Ureter (tissue), 1 donor: Measurements from ENCODE around the gene HTRA3. TPM values are rescaled to one million over a fixed set of nuclear protein-coding genes. Genes with fewer than 3 reads are reported as not detected.
"Not testable (repeated sequence)": the region's sequence is repeated elsewhere in the genome, so short reads cannot be mapped to it uniquely, and the experiment has no call there.

Source experiments
- DNase-seq: peaks from one replicate; pipeline ENCODE4 v3.0.0-alpha.2; 2020; ENCODE audit warnings: low spot score
- total RNA-seq: library from RNA; stranded (reverse); gene quantifications from one replicate; pipeline ENCODE4 v1.2.4, GENCODE V29; 2023
- donor health status: DM: yes; HTN: yes; CAD: no.

Gene HTRA3
- total RNA-seq, 1 donor from 2014 or later: 17.5 TPM

DNA sequence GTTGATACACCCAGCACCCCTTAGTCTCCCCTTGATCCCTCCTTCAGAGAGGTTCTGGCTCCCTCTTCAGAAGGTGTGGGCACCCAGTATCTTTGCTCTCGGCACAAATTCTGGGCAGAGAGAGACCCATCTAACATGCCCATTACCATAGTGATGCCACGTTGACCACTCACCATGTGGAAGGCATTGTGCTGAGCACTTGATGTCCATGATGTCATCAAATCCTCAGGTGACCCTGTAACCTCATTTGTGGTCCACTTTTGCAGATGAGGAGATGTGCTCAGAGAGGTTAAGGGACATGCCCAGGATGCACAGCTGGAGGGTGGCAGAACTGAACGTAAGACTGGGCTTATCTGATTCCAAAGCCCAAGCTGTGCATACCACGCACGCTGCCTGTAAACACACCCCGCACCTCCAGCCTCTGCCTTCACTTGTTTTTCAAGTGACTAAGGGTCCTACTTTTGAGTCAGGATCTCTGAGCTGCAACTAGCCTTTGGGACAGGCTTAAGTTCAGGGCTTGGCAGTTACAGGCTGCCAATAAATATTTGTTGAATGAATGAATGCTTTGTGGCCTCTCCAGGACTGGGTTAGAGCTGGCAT is 55.2 kb downstream of the HTRA3 start:
- peak; percentile 8 for DNase-seq

DNA sequence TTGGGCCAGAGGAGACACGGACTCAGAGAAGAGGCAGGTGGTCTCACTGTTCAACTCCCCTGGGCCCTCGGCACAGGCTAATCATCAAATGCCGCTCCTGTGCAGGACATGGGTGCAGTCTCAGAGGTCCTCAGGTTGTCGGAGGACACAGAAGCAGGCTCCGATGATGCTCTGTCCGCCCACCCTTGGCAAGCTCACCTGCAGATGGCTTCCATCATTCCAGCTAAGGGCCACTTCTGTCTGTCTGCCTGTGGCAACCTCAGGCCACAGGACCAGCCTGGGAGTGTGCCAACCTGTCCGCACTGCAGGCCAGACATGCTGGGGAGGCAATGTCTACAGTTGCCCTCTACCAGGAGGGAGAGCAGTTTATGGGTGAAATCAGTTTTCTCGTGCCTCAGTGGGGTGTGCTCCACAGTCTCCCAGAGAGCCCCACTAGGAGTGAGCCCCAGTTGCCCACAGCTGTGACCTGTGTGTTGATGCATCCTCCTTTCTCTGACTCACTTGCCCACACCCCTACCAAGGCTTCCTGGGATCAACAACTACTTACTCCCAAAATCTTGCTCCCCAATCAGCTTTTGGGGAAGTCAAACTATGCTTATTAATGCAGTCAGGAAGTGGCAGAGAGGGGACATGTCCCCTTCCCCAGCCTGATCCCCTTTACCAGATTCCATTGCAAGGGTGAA is 55.9 kb downstream of the HTRA3 start:
- DNase-seq: no peak

DNA sequence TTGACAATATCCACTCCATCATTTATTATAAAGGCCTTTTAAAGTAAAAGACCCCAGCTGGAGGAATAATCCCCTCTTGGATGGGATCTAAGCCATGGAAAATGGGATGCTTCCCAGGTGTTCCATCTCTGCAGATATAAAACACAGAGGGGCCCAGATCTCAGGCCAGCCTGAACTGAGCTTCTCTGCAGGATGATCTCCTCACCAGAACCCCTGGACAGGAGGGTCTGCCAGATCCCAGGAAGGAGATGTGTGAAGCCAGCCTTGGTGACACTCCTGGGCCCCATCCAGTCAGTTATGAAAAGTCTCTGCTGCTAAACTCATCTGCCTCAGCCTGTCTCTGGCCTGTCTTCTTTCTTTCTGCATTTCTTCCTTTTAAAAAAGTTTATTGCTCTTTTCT is 56.7 kb downstream of the HTRA3 start:
- DNase-seq: no peak

DNA sequence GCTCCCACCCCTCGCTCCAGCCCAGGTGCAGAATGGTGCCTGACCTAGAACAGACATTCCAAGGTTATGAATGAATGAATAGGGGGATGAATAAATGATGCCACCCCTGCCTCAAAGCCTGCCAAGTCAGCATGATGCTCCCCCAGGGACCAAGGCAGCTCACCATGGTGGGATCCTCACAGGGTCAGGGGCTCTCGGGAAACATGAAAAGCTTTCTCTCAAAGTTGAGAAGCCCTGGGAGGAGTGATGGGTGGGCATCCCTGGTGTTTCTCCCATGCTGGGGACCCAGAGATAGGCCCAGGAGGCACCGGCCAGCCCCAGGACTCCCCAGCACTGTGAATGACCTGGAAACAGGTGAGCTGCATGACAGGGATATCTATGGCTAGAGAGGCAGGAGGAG is 58.9 kb downstream of the HTRA3 start:
- no peak for DNase-seq

DNA sequence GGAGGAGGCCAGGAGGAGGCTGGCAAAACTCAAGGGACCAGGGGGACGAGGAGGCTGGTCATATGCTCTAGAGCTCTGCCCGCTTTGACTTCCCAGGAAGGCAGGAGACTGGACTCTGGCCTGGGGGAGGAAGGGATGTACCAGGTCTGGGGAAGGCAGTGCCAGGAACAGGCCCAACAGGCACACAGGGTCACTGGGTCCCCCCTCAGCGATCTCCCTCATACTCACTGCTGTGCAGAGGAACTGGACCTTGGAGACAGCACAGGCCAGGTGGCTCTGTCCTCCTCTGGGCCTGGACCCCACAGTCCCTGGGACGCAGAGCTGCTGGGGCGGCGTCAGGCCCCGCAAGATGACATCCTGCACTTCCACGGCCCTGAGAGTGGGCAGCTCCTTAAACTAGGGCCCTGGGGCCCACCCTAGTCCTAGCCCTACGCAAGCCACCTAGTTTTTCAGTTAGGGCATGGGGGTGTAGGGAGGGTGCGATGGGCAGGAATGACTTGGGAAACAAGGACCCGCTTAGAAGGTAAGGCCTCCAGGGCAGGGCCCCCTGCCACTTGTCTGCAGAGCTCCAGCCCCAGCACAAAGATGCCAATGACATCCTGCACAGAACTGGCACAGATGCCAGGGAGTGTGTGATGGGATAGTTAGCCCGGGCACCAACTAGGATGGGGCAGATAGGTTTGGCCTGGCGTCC is 59.5 kb downstream of the HTRA3 start:
- no peak for DNase-seq

DNA sequence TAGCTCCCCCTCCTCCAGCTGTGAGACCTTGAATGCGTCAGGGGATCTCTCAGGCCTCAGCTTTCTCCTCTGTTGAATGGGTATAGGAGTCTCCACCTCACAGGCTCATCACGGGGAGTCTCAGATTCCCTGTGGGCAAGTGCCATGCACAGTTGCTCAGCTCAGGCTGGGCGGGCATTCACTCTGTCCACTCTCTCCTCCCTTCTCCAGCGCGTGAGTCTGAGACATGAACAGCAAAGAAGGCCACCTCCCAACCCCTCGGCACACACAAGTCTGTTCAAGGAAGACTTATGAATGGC is 60.0 kb downstream of the HTRA3 start:
- no peak for DNase-seq

DNA sequence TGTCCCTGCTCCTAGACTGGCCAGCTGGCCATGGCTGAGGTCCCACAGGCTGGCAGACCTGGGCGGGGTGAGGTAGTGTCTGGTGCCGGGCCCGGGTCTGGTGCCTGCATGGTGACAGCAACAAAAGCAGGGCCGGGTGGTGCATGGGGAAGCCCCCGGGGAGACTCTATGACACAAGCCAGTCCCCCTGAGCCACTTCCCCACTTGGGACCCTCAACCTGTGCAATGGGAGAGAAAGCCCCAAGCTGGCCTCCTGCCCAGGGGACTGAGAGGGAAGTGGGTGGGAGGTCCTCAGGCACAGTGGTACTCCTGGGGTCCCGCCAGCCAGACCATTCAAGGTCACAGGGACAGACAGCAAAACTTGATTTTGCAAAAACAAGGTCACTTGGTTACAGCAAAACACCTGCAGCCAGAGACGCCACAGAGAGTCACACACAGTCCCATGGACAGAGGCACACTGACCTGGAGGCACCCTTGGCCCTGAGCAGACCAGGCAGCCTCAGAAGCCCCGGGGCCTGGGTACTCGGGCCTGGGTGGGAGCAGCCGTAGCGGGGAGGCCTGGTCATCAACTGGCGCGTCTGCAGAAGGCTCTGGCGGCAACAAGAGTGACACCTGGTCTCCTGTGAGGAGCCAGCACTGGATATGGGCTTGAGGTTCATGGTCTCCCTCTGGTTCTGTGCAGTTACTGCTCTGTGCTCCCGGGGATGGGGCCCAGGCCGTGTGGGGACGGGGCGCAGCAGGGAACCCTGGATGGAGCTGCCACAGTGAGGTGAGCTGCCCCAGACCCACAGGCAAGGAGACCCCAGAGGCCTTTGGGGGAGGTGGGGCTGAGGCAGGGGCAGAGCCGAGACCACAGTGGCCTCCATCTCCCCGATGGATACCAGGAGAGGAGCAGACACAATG is 60.6 kb downstream of the HTRA3 start:
- no peak for DNase-seq

DNA sequence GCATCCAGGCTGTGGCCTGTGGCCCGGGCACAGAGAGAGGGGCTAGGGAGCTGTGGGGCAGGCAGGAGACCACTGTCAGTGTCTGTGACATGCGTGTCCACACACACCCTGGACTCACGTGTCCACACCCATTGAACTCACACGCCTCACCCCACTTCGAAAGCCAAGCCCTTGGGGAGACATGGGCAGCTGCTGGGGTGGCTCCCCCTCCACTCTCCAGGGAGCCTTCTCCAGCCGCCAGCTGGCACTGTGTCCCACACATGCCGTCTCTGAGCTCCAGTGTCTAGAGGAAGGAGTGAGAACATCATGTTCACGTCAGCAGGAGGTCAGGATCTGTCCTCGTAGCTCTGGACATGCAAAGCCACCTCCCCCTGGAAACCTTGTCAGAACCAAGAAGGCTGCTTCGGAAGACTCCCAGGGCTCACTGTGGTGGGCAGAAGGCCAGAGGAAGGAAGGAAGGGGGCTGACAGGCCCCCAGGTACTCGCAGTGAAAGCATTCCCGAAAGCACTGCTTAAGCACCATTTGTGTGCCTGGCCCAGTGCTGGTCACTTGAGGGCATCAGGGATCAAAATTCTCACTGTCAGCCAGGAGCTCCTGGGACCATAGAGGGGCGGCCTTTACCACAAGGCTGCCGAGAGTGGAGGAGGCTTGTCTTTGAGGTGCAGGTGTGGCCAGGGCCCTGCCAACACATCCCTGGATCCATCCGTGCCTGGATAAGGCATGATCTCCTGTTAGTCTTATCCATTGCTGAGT is 61.4 kb downstream of the HTRA3 start:
- peak; percentile 72 for DNase-seq

DNA sequence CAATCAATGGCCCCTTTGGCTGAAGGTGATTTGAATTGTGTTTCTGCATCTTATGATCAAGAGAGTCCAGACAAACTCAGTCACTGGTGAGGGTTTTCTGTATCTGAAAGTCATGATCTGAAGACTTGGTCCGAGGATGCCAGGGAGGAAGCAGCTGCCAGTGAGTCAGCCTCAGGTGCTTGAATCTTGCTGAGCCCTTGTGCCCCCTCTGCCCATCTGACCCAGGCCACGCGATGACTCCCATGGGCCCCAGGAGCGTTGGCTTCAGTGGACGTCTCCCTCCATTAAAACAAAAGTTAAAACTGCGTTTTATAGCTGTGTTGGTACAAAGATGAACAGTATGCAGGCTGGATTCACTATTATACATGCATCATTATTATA is 62.0 kb downstream of the HTRA3 start:
- DNase-seq: no peak

DNA sequence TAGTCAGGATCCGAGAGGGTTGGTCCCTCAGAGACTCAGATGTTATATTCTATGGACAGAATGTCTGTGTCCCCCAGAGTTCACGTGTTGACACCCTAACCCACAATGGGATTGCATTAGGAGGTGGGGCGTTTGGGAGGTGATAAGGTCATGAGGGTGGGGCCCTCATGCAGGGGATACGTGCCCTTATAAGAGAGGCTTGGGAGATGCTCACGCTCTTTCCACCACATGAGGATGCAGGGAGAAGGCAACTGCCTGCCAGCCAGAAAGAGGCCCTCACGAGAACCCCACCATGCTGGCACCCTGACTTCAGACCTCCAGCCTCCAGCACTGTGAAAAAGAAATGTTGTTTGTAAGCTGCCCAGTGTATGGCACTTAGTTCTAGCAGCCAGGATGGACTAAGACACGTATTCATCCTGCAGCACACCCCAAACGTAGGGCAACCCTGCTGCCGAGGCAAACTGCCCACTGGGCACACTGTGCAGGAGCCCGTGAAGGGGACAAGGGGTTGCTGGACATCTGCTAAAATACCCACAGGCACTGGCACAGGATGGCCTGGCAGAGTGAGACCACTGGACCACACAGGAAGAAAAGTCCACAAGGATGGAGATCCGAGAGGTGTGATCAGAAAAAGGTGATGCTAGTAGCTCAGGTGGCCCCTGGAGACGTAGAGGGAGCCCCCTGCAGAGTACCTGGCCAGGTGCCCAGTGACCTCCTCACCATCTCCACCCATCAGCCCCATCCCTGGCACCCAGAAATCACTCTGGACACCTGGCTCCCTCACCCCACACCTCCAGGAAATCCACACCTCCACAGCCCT is 62.7 kb downstream of the HTRA3 start:
- no peak for DNase-seq

DNA sequence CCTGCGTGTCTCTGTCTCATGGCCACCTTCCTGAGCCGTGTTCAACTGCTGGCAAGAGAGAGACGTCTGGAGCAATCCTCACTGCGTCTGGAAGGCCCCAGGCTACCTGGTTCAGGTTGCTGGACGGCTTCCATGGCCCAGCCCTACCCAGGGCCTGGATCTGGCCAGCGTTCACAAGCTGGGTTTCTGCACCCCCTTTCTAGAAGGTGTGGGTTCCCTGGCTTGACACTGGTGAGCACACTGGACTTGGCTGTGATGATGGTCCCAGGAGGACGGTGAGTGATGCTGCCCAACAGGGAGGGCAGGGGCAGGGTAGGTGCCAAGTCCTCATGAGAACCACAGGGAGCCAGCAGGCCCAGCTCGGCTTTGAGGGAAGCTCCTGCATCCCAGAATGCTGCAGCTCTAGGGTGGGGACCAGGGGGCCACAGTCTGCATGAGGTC is 63.4 kb downstream of the HTRA3 start:
- no peak for DNase-seq

DNA sequence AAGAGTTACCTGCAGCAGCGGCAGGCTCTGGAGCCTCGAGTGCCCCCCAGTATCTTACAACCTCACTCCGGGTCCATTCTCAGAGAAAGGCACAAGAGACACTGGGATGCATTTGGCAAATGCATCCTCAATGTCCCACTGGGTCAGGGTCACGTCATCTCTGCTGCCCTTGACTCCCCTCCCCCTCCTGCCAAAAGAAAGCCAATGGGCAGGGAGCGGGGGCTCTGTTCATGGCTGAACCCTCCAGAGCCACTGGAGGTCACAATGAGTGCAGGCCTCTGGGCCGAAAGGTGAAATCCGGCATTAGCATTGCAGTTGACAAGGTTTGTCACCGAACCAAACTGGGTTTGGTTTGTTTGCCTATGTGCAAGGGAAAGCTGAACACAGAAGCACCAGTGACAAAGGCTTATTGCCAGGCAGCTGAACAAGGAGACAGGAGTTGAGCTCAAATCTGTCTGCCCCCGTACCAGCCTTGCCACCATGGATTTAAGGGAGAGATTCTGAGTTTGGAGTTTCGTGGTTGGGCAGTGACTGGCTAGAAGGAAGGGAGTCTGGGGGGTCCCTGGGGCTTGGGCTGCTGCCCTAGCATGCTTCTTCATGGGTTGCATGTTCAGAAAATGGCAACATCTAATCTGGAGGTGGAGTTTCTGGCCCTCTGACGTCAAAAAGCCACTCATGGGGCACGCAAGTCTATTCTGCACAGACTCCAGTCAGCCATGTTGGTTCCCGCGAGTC is 64.3 kb downstream of the HTRA3 start:
- no peak for DNase-seq

DNA sequence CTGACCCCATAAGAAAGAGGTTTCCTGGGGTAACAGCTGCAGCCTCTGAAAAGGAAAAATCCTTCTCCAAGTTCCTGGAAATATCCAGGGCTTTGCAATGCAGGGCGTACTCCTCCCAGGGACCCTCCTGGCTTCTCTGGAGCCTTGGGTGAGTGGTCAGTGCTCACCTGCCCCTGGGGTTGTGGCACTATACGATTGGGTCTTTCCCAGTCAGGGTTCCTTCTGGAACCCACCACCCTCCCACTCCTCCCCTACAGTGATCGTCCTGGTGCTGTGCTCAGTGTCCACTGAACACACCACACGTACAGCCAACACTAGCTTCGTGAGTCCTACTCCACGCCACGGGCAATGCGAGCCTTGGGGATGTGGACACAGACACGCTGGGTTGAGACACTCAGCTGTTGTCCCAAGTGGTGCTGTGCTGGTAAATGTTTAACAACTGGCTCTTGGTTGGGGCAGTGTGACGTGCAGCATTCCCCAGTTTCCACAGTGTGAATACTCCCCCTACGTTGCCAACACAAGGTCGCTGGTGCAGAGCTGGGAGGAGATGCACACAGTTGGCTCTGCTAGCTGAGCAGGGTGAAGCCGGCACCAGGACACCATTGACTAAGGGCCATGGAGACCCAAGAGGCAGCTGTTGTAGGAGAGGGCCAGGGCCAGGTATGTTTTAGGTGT is 65.4 kb downstream of the HTRA3 start:
- DNase-seq: no peak

DNA sequence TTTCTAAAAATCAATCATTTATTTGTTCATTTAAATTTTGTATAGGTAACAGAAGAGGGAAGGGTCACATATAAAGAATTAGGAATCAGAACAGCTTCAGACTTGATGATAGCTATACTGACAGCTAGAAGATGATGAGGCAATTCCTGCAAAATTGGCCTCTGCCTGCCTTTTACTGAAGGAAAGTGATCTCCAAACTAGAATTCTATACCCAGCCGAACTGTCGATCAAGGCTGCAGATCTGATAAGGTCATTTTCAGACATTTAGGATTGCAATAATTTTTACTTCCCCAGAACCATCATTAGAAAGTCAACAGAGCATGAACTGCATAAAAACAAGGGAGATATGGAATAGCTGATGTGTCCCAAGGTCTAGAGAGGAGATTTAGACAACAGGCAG is 66.3 kb downstream of the HTRA3 start:
- DNase-seq: no peak

DNA sequence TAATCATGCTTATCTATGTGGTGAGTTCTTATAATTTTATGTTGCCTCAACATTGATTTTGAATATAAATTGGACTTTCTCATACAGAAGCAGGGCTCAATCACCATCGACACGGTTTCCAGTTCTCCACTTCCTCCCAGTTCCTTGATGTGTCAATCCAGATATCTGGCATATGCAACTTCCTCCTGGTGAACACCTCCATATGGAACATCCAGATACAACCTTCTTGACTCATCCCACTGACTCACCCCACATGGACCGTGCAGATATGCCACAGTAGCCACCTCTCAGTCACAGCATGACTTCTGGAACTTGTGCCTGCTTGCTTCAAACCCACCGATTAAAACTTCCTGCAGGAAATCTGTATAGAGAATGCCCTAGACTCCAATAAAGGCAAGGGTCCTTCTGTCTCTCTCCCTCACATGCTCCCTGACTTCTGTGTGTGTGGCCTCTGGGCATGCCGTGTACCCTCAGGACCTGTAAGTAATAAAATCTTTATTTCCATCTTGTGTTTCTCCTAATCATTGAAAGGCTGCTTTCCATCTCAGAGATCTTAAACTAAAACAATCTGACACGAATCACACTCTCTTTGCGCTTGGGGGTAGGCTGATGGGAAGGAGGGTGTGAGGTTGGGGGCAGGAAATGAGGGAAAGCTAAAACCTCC is 67.0 kb downstream of the HTRA3 start:
- DNase-seq: no peak

DNA sequence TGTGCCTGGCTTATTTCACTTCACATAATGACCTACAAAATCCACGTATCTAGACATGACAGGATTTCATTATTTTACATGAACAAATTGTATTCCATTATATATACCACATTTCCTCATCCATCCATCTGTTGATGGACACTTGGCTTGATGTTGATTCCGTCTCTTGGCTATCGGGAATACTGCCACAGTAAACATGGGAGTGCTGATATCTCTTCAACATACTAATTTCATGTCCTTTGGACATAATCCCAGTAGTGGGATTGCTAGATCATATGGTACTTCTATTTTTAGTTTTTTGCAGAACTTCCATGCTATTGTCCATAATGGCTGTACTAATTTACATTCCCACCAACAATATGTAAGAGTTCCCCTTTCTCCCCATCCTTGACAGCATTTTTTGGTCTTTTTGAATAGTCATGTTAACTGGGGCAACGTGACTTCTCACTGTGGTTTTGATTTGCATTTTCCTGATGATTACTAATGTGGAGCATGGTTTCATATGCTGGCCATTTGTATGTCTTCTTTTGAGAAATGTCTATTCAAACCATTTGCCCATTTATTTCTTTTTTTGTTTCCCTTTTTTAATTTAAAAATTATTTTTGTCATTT is 68.9 kb downstream of the HTRA3 start:
- no peak for DNase-seq

DNA sequence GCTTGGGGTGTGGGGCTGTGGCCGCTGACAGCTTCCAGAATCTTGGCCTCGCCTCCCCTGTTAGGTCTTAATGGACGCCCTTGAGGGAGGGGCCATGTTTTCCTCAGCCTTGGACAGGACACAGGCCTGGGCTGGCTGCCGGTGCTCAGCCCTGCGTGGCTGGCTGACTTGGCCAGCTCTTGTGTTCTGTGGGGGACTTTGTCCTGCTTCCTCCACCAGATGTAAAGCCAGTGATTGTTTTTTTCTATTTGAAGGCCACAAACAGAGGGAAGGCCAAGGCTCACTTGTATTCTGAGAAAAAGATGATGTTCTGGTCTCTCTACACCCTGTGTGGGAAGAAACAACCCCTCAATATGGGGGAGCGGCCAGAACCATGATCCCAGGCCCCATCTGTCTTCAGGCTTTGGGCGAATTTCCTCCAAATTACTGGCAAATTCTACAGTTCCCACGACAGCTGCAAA is 71.3 kb downstream of the HTRA3 start:
- peak; percentile 59 for DNase-seq

DNA sequence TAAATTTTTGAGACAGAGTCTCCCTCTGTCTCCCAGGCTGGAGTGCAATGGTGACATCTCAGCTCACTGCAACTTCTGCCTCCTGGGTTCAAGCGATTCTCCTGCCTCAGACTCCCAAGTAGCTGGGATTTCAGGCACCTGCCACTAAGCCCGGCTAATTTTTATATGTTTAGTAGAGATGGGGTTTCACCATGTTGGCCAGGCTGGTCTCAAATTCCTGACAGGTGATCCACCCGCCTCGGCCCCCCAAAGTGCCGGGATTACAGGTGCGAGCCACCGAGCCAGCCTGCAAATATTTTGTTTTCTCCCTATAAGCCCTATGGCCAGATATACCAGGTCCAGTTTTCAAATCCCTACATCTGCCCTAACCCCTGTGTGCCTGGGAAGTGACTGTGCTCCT is 71.7 kb downstream of the HTRA3 start:
- DNase-seq: not testable (repeated sequence)
